ENCODE results near the gene HES7. TPM values are rescaled to one million over a fixed set of nuclear protein-coding genes. Genes with fewer than 3 reads are reported as not detected.

HES7 gene
- total and polyA plus RNA-seq, 9 donors = 0.11 to 0.97 (median 0.74) TPM; not detected in 2

DNA sequence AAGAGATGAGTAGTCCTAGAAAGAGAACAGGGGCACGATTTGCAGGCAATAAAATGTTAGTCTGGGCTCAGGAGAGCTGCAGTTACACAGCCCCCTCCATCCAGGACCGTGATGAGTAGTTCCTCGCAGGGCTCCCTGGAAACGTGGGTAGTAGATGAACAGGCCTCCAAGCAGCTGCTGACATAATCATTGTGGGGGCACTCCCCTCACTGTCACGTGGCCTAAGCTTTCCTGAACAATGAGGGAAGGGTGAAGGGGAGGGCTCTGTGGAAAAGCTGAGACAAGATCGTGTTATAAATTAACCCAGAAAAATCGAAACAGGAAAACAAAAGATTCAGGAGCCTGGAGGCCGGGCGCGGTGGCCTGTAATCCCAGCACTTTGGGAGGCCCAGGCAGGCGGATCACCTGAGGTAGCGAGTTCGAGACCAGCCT, 29.6 kb upstream of the HES7 start:
- Histone ChIP-seq H3K9me3 (no peaks in the 10 kb centered on the region), H3K27ac (peak overlapping the region; percentile 94 to 96), H3K4me1 (ENCODE audit: insufficient read depth) (peaks cover 12% of the 10 kb centered on the region), H3K4me3 (peak overlapping the region; percentile 56), H3K27me3 (no peaks in the 10 kb centered on the region), H3K36me3 (no peaks in the 10 kb centered on the region)
- DNase-seq = peak; percentile 71 to 86 (median 80)
- WGBS, 3 donors = 6 to 8% (median 8%) methylated on average over 13 of the region's 13 CpGs
- intact Hi-C loops (cut with DNase I) = loop anchor here in 1 of 4 donors (10.0 kb wide), 1 partner anchor 309 kb away; no protein-coding TSS in a partner anchor
- TF ChIP-seq, protein P1, sequence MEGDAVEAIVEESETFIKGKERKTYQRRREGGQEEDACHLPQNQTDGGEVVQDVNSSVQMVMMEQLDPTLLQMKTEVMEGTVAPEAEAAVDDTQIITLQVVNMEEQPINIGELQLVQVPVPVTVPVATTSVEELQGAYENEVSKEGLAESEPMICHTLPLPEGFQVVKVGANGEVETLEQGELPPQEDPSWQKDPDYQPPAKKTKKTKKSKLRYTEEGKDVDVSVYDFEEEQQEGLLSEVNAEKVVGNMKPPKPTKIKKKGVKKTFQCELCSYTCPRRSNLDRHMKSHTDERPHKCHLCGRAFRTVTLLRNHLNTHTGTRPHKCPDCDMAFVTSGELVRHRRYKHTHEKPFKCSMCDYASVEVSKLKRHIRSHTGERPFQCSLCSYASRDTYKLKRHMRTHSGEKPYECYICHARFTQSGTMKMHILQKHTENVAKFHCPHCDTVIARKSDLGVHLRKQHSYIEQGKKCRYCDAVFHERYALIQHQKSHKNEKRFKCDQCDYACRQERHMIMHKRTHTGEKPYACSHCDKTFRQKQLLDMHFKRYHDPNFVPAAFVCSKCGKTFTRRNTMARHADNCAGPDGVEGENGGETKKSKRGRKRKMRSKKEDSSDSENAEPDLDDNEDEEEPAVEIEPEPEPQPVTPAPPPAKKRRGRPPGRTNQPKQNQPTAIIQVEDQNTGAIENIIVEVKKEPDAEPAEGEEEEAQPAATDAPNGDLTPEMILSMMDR (IDR thresholded peaks at IDR 0.05) = no peak
- TF ChIP-seq EP300 (IDR thresholded peaks at IDR 0.05) (peak; percentile 41), POLR2A (IDR thresholded peaks at IDR 0.05) (peak; percentile 46)

DNA sequence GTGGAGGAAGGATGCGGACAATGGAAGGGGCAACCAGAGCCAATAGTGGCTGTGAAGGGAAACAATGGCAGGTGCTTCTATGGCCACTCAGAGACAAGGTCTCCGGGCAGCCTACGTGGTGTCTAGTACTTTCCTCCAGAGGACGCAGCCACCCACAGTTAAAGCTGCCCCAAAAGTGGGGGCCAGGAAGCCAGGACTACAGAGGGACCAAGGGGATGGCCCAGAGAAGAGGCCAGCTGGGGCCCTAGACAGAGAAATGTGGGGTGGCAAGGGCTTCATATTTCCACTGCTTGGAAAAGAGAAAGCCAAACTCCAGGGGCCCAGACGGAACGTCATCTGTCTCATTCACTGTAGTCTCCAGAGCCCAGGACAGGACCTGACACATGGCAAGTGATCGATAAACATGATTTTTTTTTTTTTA, 29.1 kb upstream of the HES7 start:
- Histone ChIP-seq H3K4me3 (peak overlapping the region; percentile 56), H3K4me1 (ENCODE audit: insufficient read depth) (peaks cover 12% of the 10 kb centered on the region), H3K36me3 (no peaks in the 10 kb centered on the region), H3K27me3 (no peaks in the 10 kb centered on the region), H3K9me3 (no peaks in the 10 kb centered on the region), H3K27ac (peak overlapping the region; percentile 94 to 96)
- intact Hi-C loops (cut with DNase I) = loop anchor here in 1 of 4 donors (10.0 kb wide), 1 partner anchor 308 kb away; no protein-coding TSS in a partner anchor
- TF ChIP-seq, protein P1 (IDR thresholded peaks at IDR 0.05) = no peak
- TF ChIP-seq EP300 (IDR thresholded peaks at IDR 0.05) (no peak), POLR2A (IDR thresholded peaks at IDR 0.05) (no peak)
- WGBS, 3 donors = 67 to 76% (median 71%) methylated on average over 7 of the region's 7 CpGs
- DNase-seq = peak in 4 of 5 donors; percentile 38 to 62 (median 56)

DNA sequence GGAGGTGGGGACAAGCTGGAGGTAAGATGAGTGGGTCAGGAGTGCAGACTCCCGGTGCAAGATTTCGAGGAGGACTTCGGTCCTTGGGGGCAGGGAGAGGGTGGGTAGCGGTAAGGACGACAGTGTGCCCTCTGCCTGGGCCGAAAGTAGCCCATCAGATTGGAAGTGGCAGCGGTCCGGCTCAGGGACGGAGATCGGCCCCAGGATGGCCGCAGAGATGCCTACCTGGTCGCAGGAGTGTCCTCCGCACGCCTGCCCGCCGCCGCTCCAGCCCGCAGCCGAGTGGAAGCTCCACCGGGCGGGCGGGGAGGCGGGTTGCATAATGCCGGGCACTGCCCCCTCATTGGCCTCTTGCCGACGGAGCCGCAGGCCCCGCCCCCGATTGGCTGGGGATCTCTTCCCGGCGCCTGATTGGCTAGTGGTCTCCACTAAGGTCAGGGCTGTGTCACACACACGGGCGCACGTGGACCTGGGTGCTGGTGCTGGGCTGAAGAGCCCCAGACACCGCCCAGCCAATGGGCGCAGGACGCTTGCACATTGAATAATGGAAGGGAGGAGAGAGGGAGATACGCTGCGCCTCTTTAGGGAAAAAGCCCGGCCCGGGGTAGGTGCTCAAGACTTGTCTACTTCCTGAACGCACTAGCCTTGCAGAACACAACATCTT, 28.3 kb upstream of the HES7 start, which contains the start of gene PER1:
Gene PER1, minus strand, starts transcription at position 293 of the 664 bp plus-strand sequence. CDS start 1,698 bp downstream, outside the sequence.
- H3K27me3 ChIP-seq = no peaks in the 10 kb centered on the region
- 1 to 3% (median 1%) methylated on average over 35 to 42 of the region's 42 CpGs for WGBS, 3 donors
- no peaks in the 10 kb centered on the region for H3K36me3 ChIP-seq
- peak; percentile 90 for TF ChIP-seq POLR2A (IDR thresholded peaks at IDR 0.05)
- TF ChIP-seq, protein P1 (IDR thresholded peaks at IDR 0.05) = peak in 2 of 3 donors; percentile 2 to 24
- peak; percentile 73 for TF ChIP-seq EP300 (IDR thresholded peaks at IDR 0.05)
- no peaks in the 10 kb centered on the region for H3K9me3 ChIP-seq
- DNase-seq = peak; percentile 97 to 99 (median 98)
- peaks cover 12% of the 10 kb centered on the region for H3K4me1 ChIP-seq (ENCODE audit: insufficient read depth)
- H3K4me3 ChIP-seq = peak within 1 kb of the TSS; percentile 56
- H3K27ac ChIP-seq = peak within 1 kb of the TSS; percentile 94 to 96
- intact Hi-C loops (cut with DNase I) = loop anchor here in 1 of 4 donors (10.0 kb wide), 1 partner anchor 307 kb away; no protein-coding TSS in a partner anchor

DNA sequence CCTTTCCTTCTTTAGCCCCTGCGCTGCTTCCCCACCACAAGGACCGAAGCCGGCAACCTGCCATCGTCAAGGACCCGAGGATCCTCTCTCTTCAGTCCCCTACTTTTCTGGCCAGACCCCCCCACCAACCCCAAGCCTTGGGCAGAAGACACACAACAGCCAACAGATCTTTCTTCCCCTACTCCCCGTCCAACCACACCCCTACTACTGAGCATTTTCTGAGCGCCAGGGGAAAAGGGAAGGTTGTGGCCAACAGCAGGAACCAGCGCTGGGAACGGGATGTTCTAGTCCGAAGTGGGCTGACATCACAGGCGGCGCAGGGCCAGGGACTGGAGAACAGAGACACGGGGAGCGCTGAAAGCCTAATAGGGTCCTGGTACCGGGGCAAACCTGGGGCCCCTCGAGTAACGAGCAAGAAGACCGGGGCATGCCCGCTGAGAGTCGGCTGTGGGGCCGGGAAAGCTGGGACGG, 27.8 kb upstream of the HES7 start:
- DNase-seq = peak; percentile 88 to 96 (median 88)
- Histone ChIP-seq H3K4me3 (peak overlapping the region; percentile 56), H3K27ac (peak overlapping the region; percentile 94 to 96), H3K4me1 (ENCODE audit: insufficient read depth) (peaks cover 12% of the 10 kb centered on the region), H3K9me3 (no peaks in the 10 kb centered on the region), H3K27me3 (no peaks in the 10 kb centered on the region), H3K36me3 (no peaks in the 10 kb centered on the region)
- intact Hi-C loops (cut with DNase I) = loop anchor here in 1 of 4 donors (10.0 kb wide), 1 partner anchor 307 kb away; no protein-coding TSS in a partner anchor
- WGBS, 3 donors = 0 to 1% (median 1%) methylated on average over 22 of the region's 22 CpGs
- TF ChIP-seq EP300 (IDR thresholded peaks at IDR 0.05) (peak; percentile 80), POLR2A (IDR thresholded peaks at IDR 0.05) (no peak)

All from ovary (tissue), 9 donors.